ENCODE measurements around the gene EFHD2.
"Not testable (repeated sequence)": the region's sequence is repeated elsewhere in the genome, so short reads cannot be mapped to it uniquely, and the experiment has no call there.

- TF ChIP-seq CTCF, POLR2A (IDR thresholded peaks at IDR 0.05): not testable (repeated sequence)
Measured at GRCh38 chr1:15428252-15428651, 18.6 kb downstream of the EFHD2 start.
